Measurements from ENCODE around the gene SRP72.
"Not testable (repeated sequence)": the region's sequence is repeated elsewhere in the genome, so short reads cannot be mapped to it uniquely, and the experiment has no call there.

DNA sequence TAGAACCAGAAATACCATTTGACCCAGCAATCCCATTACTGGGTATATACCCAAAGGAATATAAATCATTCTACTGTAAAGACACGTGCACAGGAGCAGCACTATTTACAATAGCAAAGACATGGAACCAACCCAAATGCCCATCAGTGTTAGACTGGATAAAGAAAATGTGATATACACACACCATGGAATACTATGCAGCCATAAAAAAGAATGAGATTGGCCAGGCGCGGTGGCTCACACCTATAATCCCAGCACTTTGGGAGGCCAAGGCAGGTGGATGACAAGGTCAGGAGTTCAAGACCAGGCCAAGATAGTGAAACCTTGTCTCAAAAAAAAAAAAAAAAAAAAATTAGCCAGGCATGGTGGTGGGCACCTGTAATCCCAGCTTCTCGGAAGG, 17.9 kb upstream of the SRP72 start:
- TF ChIP-seq CTCF (conservative IDR thresholded peaks at IDR 0.05; ENCODE audit: low read depth, low read length); EZH2phosphoT487 (IDR thresholded peaks at IDR 0.05; ENCODE audit: borderline replicate concordance, low read length): not testable (repeated sequence)

Data from PC-3 (cell line).